HepG2 (cell line): Measurements from ENCODE around the gene ELOVL7. TPM values are rescaled to one million over a fixed set of nuclear protein-coding genes. Genes with fewer than 3 reads are reported as not detected.

Experiments used
- AKAP8 ChIP-seq: sonication (generic); formaldehyde crosslinking; IDR thresholded peaks from 2 replicates; pipeline ENCODE4 v1.5.1; 2020; ENCODE audit warnings: mild to moderate bottlenecking, missing genetic modification reagents
- GATA4 ChIP-seq: sonication (generic); IDR thresholded peaks from 2 replicates; pipeline ENCODE4 v1.6.1; 2016; ENCODE audit warnings: antibody characterized with exemption, low read depth, borderline replicate concordance
- GLI4 ChIP-seq: sonication (generic); formaldehyde crosslinking; IDR thresholded peaks from 2 replicates; pipeline ENCODE4 v1.5.1; 2020; ENCODE audit warnings: missing genetic modification reagents, mild to moderate bottlenecking, moderate library complexity, borderline replicate concordance
- ISL2 ChIP-seq: sonication (generic); formaldehyde crosslinking; IDR thresholded peaks from 2 replicates; pipeline ENCODE4 v1.5.0; 2020; ENCODE audit warnings: missing genetic modification reagents
- KDM4B ChIP-seq: sonication (generic); formaldehyde crosslinking; IDR thresholded peaks from 2 replicates; pipeline ENCODE4 v1.4.0; 2020; ENCODE audit warnings: missing genetic modification reagents
- KLF15 ChIP-seq: sonication (generic); formaldehyde crosslinking; IDR thresholded peaks from 2 replicates; pipeline ENCODE4 v1.8.1; 2023; ENCODE audit warnings: borderline replicate concordance, mild to moderate bottlenecking, inconsistent platforms, missing genetic modification reagents, mixed read lengths
- MED1 ChIP-seq: sonication (generic); formaldehyde crosslinking; IDR thresholded peaks from 2 replicates; pipeline ENCODE4 v1.4.0; 2020; ENCODE audit warnings: missing genetic modification reagents
- NCOA2 ChIP-seq: sonication (generic); formaldehyde crosslinking; IDR thresholded peaks from 2 replicates; pipeline ENCODE4 v1.8.0; 2022; ENCODE audit warnings: inconsistent platforms
- PHF5A ChIP-seq: IDR thresholded peaks from one replicate; pipeline ENCODE4 v1.6.1; 2018; ENCODE audit warnings: low read depth, missing genetic modification reagents; ENCODE audit not compliant: unreplicated experiment
- SMC3 ChIP-seq: IDR thresholded peaks from 2 replicates; pipeline ENCODE4 v1.6.1; 2011; ENCODE audit warnings: low read length, improper control_type of control experiment
- SNAI1 ChIP-seq: sonication (generic); formaldehyde crosslinking; IDR thresholded peaks from 2 replicates; pipeline ENCODE4 v1.5.0; 2020; ENCODE audit warnings: mild to moderate bottlenecking, missing genetic modification reagents, borderline replicate concordance
- TBL1XR1 ChIP-seq: fragments of 150-350 bp; IDR thresholded peaks from 2 replicates; pipeline ENCODE4 v1.6.1; 2014; ENCODE audit warnings: borderline replicate concordance, low read length; ENCODE audit not compliant: partially characterized antibody
- ZBTB7B ChIP-seq: sonication (generic); formaldehyde crosslinking; IDR thresholded peaks from 2 replicates; pipeline ENCODE4 v1.4.0; 2020; ENCODE audit warnings: missing genetic modification reagents
- ZFP36L1 ChIP-seq: sonication (generic); formaldehyde crosslinking; IDR thresholded peaks from 2 replicates; pipeline ENCODE4 v1.8.0; 2022; ENCODE audit warnings: mild to moderate bottlenecking, missing genetic modification reagents, moderate library complexity
- ZNF354B ChIP-seq: sonication (generic); formaldehyde crosslinking; IDR thresholded peaks from 2 replicates; pipeline ENCODE4 v1.8.0; 2022; ENCODE audit warnings: mild to moderate bottlenecking, missing genetic modification reagents
- ZNF44 ChIP-seq: sonication (generic); formaldehyde crosslinking; IDR thresholded peaks from 2 replicates; pipeline ENCODE4 v1.5.1; 2020; ENCODE audit warnings: mild to moderate bottlenecking, missing genetic modification reagents
- ZNF589 ChIP-seq: sonication (generic); formaldehyde crosslinking; conservative IDR thresholded peaks from 2 replicates; pipeline ENCODE4 v1.8.0; 2022; ENCODE audit warnings: mild to moderate bottlenecking, moderate library complexity, missing genetic modification reagents
- ZNF709 ChIP-seq: sonication (generic); formaldehyde crosslinking; IDR thresholded peaks from 2 replicates; pipeline ENCODE4 v1.5.0; 2020; ENCODE audit warnings: mild to moderate bottlenecking, missing genetic modification reagents
- ZNF761 ChIP-seq: sonication (generic); formaldehyde crosslinking; conservative IDR thresholded peaks from 2 replicates; pipeline ENCODE4 v1.4.0; 2020; ENCODE audit warnings: mild to moderate bottlenecking, missing genetic modification reagents
- ZNF780A ChIP-seq: sonication (generic); formaldehyde crosslinking; IDR thresholded peaks from 2 replicates; pipeline ENCODE4 v1.8.0; 2022; ENCODE audit warnings: mild to moderate bottlenecking, missing genetic modification reagents, moderate library complexity
- polyA plus RNA-seq, 8 experiments: library from polyadenylated mRNA; depleted of rRNA in 3 of 8; stranded (reverse) in 7 of 8; unstranded in 1 of 8; fragments of >200 nt; fragmentation: Illumina TruSeq in 4 of 8; extraction: Trizol in 4 of 8; gene quantifications; 2 replicates each; pipeline versions ENCODE4 v1.2.1 to v1.2.3, GENCODE V29; 2011 to 2016; ENCODE audit warnings: low read depth in 4 of 8, missing spikeins in 1 of 8, mixed read lengths in 1 of 8; ENCODE audit not compliant: insufficient read depth in 1 of 8
- total RNA-seq, 5 experiments: library from RNA; depleted of rRNA; stranded (reverse); fragments of >200 nt; fragmentation: Illumina TruSeq; extraction: Trizol; gene quantifications; 2 replicates each; pipeline ENCODE4 v1.2.3, GENCODE V29; 2016; ENCODE audit warnings: low read depth in 1 of 5
- TF ChIP-seq, protein P1 (sequence below): sonication (generic); formaldehyde crosslinking; IDR thresholded peaks from 2 replicates; pipeline ENCODE4 v1.4.0; 2020; ENCODE audit warnings: missing genetic modification reagents
- TF ChIP-seq, protein P2 (sequence below): fragments of 450-650 bp; IDR thresholded peaks from 2 replicates; pipeline ENCODE4 v1.6.1; 2016
- TF ChIP-seq, protein P3 (sequence below): sonication (generic); formaldehyde crosslinking; IDR thresholded peaks from 2 replicates; pipeline ENCODE4 v1.9.0; 2022; ENCODE audit warnings: low read depth, missing genetic modification reagents
- TF ChIP-seq, protein P4 (sequence below): sonication (generic); formaldehyde crosslinking; IDR thresholded peaks from 2 replicates; pipeline ENCODE4 v1.4.0; 2020; ENCODE audit warnings: missing genetic modification reagents

The ELOVL7 gene
- total and polyA plus RNA-seq, 2 of the 13 experiments (the other 11 are each of a cell fraction or from before 2014, with no cell fraction given): 4.5 to 7.3 TPM

DNA sequence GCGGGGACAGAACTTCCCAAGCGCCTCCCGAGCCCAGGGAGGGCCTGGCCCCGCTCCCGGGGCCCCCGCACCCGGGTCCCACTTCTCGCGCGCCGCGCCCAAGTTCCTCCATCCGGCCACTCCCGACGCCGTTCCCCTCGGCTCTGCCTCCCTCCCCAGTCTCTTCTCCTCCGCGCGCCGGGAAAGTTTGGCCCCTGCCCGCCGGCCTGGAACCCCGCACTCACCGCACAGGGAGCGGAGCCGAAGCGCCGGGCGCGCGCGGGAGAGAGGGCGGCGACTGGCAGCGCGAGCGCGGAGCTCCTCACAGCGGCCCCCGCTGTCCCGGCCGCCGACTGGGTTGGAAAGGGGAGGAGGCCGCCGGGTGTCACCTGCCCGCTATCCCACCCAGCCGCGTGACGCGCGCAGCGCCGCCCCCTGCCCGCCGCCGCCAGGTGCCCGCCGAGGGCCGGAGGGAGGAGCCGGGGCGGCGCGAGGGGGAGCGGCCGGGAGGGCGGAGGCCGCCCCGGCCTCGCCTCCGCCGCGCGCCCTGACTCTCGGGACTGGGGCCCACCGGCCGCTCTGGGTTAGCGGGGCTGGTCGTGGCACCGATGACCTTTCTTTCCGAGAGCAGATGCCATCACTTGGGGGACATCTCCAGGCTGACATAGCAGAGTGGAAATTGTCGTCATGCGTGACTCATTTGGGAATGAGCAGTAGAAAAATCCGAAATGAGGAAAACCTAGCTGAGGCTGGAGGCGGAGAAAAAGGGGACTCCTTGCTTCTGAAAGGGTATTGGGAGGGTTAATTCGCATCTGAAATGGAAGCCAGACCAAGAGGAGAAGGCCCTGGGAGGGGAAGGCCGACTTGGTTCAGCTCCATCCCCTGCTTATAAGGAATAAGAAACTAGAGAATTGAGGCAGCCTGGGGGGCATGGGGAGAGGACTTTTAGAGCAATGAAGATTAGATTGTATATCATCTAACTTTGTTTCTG lies at the start of gene ELOVL7 (continued):
- TF ChIP-seq PHF5A (CRISPR knock-in tag) (no peak), ZNF780A (CRISPR knock-in tag) (no peak), TBL1XR1 (no peak), SMC3 (no peak), SNAI1 (no peak), NCOA2 (CRISPR knock-in tag) (no peak), AKAP8 (CRISPR knock-in tag) (no peak), GATA4 (no peak), KLF15 (no peak), ZFP36L1 (CRISPR knock-in tag) (no peak), KDM4B (CRISPR knock-in tag) (no peak), ZNF709 (CRISPR knock-in tag) (no peak), ISL2 (CRISPR knock-in tag) (no peak), GLI4 (CRISPR knock-in tag) (no peak), ZNF761 (CRISPR knock-in tag) (0 out of 2 replicates have a peak, but pooled peaks have one; percentile 35), ZNF44 (CRISPR knock-in tag) (no peak), MED1 (CRISPR knock-in tag) (no peak), ZNF354B (CRISPR knock-in tag) (no peak; the same call in 1 of the 2 replicates), ZBTB7B (CRISPR knock-in tag) (no peak; the same call in 1 of the 2 replicates), ZNF589 (CRISPR knock-in tag) (peak; percentile 70; the same call in 1 of the 2 replicates)
- TF ChIP-seq, protein P1, sequence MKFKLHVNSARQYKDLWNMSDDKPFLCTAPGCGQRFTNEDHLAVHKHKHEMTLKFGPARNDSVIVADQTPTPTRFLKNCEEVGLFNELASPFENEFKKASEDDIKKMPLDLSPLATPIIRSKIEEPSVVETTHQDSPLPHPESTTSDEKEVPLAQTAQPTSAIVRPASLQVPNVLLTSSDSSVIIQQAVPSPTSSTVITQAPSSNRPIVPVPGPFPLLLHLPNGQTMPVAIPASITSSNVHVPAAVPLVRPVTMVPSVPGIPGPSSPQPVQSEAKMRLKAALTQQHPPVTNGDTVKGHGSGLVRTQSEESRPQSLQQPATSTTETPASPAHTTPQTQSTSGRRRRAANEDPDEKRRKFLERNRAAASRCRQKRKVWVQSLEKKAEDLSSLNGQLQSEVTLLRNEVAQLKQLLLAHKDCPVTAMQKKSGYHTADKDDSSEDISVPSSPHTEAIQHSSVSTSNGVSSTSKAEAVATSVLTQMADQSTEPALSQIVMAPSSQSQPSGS (CRISPR knock-in tag): no peak
- TF ChIP-seq, protein P2, sequence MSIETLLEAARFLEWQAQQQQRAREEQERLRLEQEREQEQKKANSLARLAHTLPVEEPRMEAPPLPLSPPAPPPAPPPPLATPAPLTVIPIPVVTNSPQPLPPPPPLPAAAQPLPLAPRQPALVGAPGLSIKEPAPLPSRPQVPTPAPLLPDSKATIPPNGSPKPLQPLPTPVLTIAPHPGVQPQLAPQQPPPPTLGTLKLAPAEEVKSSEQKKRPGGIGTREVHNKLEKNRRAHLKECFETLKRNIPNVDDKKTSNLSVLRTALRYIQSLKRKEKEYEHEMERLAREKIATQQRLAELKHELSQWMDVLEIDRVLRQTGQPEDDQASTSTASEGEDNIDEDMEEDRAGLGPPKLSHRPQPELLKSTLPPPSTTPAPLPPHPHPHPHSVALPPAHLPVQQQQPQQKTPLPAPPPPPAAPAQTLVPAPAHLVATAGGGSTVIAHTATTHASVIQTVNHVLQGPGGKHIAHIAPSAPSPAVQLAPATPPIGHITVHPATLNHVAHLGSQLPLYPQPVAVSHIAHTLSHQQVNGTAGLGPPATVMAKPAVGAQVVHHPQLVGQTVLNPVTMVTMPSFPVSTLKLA: no peak
- TF ChIP-seq, protein P3, sequence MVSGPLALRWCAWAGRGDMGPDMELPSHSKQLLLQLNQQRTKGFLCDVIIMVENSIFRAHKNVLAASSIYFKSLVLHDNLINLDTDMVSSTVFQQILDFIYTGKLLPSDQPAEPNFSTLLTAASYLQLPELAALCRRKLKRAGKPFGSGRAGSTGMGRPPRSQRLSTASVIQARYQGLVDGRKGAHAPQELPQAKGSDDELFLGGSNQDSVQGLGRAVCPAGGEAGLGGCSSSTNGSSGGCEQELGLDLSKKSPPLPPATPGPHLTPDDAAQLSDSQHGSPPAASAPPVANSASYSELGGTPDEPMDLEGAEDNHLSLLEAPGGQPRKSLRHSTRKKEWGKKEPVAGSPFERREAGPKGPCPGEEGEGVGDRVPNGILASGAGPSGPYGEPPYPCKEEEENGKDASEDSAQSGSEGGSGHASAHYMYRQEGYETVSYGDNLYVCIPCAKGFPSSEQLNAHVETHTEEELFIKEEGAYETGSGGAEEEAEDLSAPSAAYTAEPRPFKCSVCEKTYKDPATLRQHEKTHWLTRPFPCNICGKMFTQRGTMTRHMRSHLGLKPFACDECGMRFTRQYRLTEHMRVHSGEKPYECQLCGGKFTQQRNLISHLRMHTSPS: 0 out of 2 replicates have a peak, but pooled peaks have one; percentile 29
- TF ChIP-seq, protein P4, sequence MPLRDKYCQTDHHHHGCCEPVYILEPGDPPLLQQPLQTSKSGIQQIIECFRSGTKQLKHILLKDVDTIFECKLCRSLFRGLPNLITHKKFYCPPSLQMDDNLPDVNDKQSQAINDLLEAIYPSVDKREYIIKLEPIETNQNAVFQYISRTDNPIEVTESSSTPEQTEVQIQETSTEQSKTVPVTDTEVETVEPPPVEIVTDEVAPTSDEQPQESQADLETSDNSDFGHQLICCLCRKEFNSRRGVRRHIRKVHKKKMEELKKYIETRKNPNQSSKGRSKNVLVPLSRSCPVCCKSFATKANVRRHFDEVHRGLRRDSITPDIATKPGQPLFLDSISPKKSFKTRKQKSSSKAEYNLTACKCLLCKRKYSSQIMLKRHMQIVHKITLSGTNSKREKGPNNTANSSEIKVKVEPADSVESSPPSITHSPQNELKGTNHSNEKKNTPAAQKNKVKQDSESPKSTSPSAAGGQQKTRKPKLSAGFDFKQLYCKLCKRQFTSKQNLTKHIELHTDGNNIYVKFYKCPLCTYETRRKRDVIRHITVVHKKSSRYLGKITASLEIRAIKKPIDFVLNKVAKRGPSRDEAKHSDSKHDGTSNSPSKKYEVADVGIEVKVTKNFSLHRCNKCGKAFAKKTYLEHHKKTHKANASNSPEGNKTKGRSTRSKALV (CRISPR knock-in tag): peak; percentile 85
